Natural killer cell (primary cell): Measurements from ENCODE around the gene MIOX. TPM values are rescaled to one million over a fixed set of nuclear protein-coding genes. Genes with fewer than 3 reads are reported as not detected.

Source experiments
- ATAC-seq, 3 donors: fragments of 150-1000 bp in 2 of 3; fragments of 200-7000 bp in 1 of 3; cut with Tn5 transposase; 1 replicate in 1 of 3; 2 replicates in 2 of 3; pipeline ENCODE4 v1.10.0; 2021; ENCODE audit warnings: mild to moderate bottlenecking in 2 of 3, moderate library complexity in 2 of 3
- DNase-seq, 2 donors: peaks; one replicate each; pipeline versions ENCODE4 v3.0.0 to v3.0.0-alpha.2; 2013 to 2021; ENCODE audit warnings: mixed read lengths in 1 of 2
- H3K27ac ChIP-seq: one replicate; pipeline ENCODE4 v1.5.1; 2013; ENCODE audit warnings: mild to moderate bottlenecking, low read length
- H3K27me3 ChIP-seq: one replicate; pipeline ENCODE4 v1.6.1; 2013; ENCODE audit warnings: low read length; ENCODE audit not compliant: control insufficient read depth, insufficient read depth
- H3K36me3 ChIP-seq: one replicate; pipeline ENCODE4 v1.6.1; 2013; ENCODE audit warnings: low read length; ENCODE audit not compliant: control insufficient read depth, insufficient read depth
- H3K4me1 ChIP-seq: one replicate; pipeline ENCODE4 v1.6.1; 2013; ENCODE audit warnings: low read length; ENCODE audit not compliant: control insufficient read depth, insufficient read depth
- H3K4me3 ChIP-seq: one replicate; pipeline ENCODE4 v1.5.1; 2013; ENCODE audit warnings: low read length
- H3K9me3 ChIP-seq: one replicate; pipeline ENCODE4 v1.6.1; 2013; ENCODE audit warnings: low read length; ENCODE audit not compliant: control insufficient read depth, insufficient read depth
- H3K27ac Mint-ChIP-seq, 2 donors: one replicate each; pipeline ENCODE4 v1.8.0; 2022; ENCODE audit warnings: mild to moderate bottlenecking in 2 of 2, mixed read lengths in 2 of 2, moderate library complexity in 1 of 2
- H3K27me3 Mint-ChIP-seq, 2 donors: one replicate each; pipeline ENCODE4 v1.8.0; 2022; ENCODE audit warnings: low read depth in 2 of 2, mixed read lengths in 2 of 2
- H3K36me3 Mint-ChIP-seq: one replicate; pipeline ENCODE4 v1.8.0; 2022; ENCODE audit warnings: mixed read lengths
- H3K4me1 Mint-ChIP-seq, 2 donors: one replicate each; pipeline ENCODE4 v1.8.0; 2022; ENCODE audit warnings: mixed read lengths in 2 of 2
- H3K4me3 Mint-ChIP-seq: one replicate; pipeline ENCODE4 v1.8.0; 2022; ENCODE audit warnings: mild to moderate bottlenecking, moderate library complexity, mixed read lengths
- H3K9me3 Mint-ChIP-seq, 2 donors: one replicate each; pipeline ENCODE4 v1.8.0; 2022; ENCODE audit warnings: mixed read lengths in 2 of 2
- WGBS: methylation state at CpG from one replicate; pipeline ENCODE4 v1.1.7; 2013; ENCODE audit warnings: missing lambda C conversion rate; ENCODE audit not compliant: insufficient coverage; 5-methylcytosine and 5-hydroxymethylcytosine counted together
- intact Hi-C: fragments of 100-400 bp; cut with micrococcal nuclease; formaldehyde crosslinking; loops from one replicate; pipeline ENCODE4 v1.14.2; 2022
- total RNA-seq, 4 donors: library from RNA; stranded (reverse); fragments of 120-200 nt in 1 of 4; gene quantifications; one replicate each; pipeline versions ENCODE4 v1.2.3 to v1.2.4, GENCODE V29; 2013 to 2022
- TF ChIP-seq, protein P1 (sequence below): fragments of 200-600 bp; IDR thresholded peaks from one replicate; pipeline ENCODE4 v1.8.0; 2022; ENCODE audit warnings: antibody characterized with exemption

MIOX gene
- total RNA-seq, 3 donors from 2014 or later (not counting 1 experiment from before 2014, with no cell fraction given), result 0.23 TPM; not detected in 2

DNA sequence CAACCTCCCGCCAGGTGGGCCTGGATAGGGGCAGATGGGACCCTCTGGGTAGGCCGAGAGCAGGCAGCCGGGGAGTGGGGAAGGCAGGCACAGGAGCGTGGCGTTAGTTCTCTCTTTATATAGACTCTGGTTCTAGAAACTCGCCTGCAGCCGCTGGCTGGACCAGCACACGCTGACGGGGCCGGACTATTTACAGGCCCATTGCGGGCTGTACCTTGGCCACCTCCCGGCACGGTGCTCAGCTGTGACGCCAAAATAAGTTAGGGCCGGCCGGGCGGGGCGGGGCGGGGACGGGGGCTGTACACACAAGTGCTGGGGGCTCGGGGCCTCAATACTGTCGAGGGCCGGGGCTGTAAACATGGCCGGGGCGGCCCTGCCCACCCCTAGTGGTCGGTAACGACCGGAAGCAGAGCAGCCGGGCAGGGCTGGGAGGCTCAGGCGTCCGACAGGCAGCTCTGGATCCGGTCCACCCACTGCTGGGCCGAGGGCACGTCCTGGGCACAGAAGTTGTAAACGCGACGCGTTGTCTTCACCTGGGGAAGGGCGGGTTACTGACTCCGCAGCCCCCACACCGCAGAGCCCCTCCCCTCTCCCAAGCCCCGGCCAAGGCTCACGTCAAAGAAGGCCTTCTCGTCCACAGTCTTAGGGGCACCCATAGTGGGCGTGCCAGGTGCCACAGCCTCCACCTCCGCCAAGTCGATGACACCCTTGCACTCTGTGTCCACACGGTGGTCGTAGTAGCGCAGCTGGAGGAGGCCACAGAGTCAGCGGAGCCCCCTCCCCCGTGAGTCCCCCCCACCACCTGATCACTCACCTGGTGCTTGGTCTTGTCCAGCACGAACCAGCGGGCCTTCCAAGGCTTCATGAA is 39.7 kb upstream of the MIOX start:
- H3K27ac Mint-ChIP-seq, result peak overlapping the region; percentile 87 to 90
- no peak overlapping the region for H3K4me3 Mint-ChIP-seq
- no peaks in the 10 kb centered on the region for H3K27me3 ChIP-seq
- H3K4me1 Mint-ChIP-seq, result peaks cover 49 to 50% of the 10 kb centered on the region in 2 donors
- H3K9me3 Mint-ChIP-seq, result no peaks in the 10 kb centered on the region
- peak overlapping the region; percentile 58 for H3K27ac ChIP-seq
- H3K36me3 Mint-ChIP-seq, result peaks cover 17% of the 10 kb centered on the region
- intact Hi-C loops, result no loop called here
- H3K36me3 ChIP-seq, result peaks cover 40% of the 10 kb centered on the region
- peaks cover 68% of the 10 kb centered on the region for H3K4me1 ChIP-seq
- DNase-seq (no peak), ATAC-seq (no peak)
- no peaks in the 10 kb centered on the region for H3K27me3 Mint-ChIP-seq
- TF ChIP-seq, protein P1, sequence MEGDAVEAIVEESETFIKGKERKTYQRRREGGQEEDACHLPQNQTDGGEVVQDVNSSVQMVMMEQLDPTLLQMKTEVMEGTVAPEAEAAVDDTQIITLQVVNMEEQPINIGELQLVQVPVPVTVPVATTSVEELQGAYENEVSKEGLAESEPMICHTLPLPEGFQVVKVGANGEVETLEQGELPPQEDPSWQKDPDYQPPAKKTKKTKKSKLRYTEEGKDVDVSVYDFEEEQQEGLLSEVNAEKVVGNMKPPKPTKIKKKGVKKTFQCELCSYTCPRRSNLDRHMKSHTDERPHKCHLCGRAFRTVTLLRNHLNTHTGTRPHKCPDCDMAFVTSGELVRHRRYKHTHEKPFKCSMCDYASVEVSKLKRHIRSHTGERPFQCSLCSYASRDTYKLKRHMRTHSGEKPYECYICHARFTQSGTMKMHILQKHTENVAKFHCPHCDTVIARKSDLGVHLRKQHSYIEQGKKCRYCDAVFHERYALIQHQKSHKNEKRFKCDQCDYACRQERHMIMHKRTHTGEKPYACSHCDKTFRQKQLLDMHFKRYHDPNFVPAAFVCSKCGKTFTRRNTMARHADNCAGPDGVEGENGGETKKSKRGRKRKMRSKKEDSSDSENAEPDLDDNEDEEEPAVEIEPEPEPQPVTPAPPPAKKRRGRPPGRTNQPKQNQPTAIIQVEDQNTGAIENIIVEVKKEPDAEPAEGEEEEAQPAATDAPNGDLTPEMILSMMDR, result no peak
- WGBS, result 93% methylated on average over 54 of the region's 54 CpGs
- H3K4me3 ChIP-seq, result no peak overlapping the region
- no peaks in the 10 kb centered on the region for H3K9me3 ChIP-seq

DNA sequence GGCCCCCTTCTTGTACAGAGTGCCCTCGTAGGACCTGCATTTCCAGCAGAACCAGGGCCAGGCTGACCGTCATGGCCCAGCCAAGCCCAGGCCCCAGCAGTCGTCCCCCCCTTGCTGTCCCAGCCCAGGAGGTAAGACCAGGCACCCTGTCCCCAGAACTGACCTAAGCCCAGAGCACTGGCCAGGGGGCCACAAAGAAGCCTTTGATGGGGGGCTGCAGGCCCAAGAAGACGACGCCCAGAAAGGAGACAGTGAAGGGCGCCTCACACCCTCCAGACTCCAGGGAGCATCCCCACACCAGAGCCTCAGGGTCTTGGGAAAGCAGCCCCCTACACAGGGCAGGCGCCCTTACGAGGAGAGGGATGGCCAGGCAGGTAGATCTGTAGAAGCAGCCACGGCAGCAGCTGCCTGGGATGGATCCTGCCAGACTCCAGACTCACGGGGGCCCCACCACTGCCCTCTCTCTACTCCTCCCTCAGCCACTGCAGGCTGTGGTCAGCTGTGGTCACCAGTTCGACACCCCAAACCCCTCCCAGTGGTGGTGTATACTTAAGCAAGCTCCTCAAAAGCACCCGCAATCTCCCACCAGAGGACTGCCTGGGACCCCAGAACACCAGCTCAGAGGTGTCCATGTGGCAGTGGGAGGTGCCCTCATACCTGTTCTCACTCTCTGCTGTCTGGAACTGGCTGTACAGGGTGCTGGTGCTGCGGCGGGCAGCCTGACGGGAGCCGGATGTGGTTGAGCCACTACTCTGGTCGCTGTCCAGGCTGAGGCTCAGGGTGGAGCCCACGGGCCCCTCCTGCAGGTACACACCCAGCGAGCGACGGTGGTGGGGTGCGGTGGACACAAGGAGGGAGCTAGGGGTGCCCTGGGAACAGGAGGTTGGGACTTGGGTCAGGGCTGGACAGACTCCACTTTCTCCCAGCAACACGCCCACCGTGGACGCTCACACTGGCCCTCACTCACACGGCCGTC is 38.8 kb upstream of the MIOX start:
- peaks cover 17% of the 10 kb centered on the region for H3K36me3 Mint-ChIP-seq
- Histone ChIP-seq H3K27ac (peak overlapping the region; percentile 58), H3K9me3 (no peaks in the 10 kb centered on the region), H3K27me3 (no peaks in the 10 kb centered on the region), H3K4me3 (no peak overlapping the region), H3K4me1 (peaks cover 68% of the 10 kb centered on the region), H3K36me3 (peaks cover 40% of the 10 kb centered on the region)
- no peaks in the 10 kb centered on the region for H3K9me3 Mint-ChIP-seq
- TF ChIP-seq, protein P1, result no peak
- H3K4me3 Mint-ChIP-seq, result peak overlapping the region; percentile 76
- peaks cover 47 to 49% of the 10 kb centered on the region in 2 donors for H3K4me1 Mint-ChIP-seq
- no peaks in the 10 kb centered on the region for H3K27me3 Mint-ChIP-seq
- 75% methylated on average over 27 of the region's 27 CpGs for WGBS
- peak; percentile 10 to 28 (median 18) for ATAC-seq
- peak overlapping the region; percentile 14 to 87 for H3K27ac Mint-ChIP-seq
- no peak for DNase-seq
- intact Hi-C loops, result no loop called here

DNA sequence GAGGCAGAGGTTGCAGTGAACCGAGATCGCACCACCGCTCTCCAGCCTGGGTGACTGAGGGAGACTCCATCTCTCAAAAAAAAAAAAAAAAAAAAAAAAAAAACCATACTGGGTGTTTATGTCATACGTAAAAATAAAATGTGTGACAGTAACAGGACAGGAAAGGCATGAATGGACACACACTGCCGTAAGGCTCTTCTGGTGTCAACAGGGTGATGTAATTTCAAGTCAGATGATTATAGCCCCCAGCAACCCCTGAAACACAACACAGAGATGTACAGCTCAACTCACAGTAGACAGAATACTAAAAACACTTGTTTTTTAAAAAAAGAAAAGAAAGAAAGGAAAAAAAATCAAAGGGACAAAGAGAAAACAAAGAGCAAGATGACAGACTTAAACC is 34.0 kb upstream of the MIOX start:
- peaks cover 55% of the 10 kb centered on the region for H3K36me3 ChIP-seq
- no peak for DNase-seq
- H3K27me3 Mint-ChIP-seq, result no peaks in the 10 kb centered on the region
- TF ChIP-seq, protein P1, result no peak
- H3K4me1 ChIP-seq, result peaks cover 22% of the 10 kb centered on the region
- H3K4me1 Mint-ChIP-seq, result peaks cover 25 to 30% of the 10 kb centered on the region in 2 donors
- WGBS, result 71% methylated on average over 2 of the region's 5 CpGs
- no peak overlapping the region for H3K4me3 Mint-ChIP-seq
- no peaks in the 10 kb centered on the region for H3K9me3 ChIP-seq
- peak overlapping the region; percentile 63 for H3K27ac ChIP-seq
- H3K4me3 ChIP-seq, result no peak overlapping the region
- intact Hi-C loops, result no loop called here
- no peaks in the 10 kb centered on the region for H3K9me3 Mint-ChIP-seq
- peak in 2 of 3 donors; percentile 17 to 42 for ATAC-seq
- H3K36me3 Mint-ChIP-seq, result peaks cover 17% of the 10 kb centered on the region
- H3K27ac Mint-ChIP-seq, result peak overlapping the region; percentile 70 to 77
- no peaks in the 10 kb centered on the region for H3K27me3 ChIP-seq
